ENCODE data around the gene ZNF613. TPM values are rescaled to one million over a fixed set of nuclear protein-coding genes. Genes with fewer than 3 reads are reported as not detected.
"Not testable (repeated sequence)": the region's sequence is repeated elsewhere in the genome, so short reads cannot be mapped to it uniquely, and the experiment has no call there.

Gene ZNF613
- total RNA-seq, 3 donors from 2014 or later (not counting 1 experiment from before 2014, with no cell fraction given) = 1.8 to 3.9 (median 2.5) TPM

DNA sequence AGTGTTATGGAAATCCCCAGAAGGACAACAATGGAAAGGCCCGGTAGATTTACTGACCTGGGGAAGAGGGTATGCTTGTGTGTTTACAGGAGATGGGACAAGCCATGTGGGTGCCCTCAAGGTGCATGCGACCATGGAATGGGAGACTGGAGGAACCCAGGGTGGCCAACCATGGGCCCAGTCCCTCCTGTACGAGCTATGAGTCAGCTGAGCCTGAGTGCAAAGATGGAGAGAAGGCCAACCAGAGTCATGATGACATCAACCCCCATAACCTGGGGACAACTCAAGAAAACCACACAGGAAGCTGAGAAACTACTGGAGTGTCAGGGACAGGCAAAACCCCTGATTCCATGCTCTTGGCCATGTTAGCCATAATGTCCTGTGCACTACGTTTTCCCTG is 51.6 kb downstream of the ZNF613 start:
- ATAC-seq (no peak), DNase-seq (no peak)
- peaks cover 55% of the 10 kb centered on the region for H3K36me3 Mint-ChIP-seq
- peaks cover 75% of the 10 kb centered on the region for H3K9me3 ChIP-seq (ENCODE audit: control insufficient read depth, insufficient read depth, low read length)
- no peak overlapping the region for H3K27ac ChIP-seq (ENCODE audit: low read length)
- WGBS (ENCODE audit: insufficient coverage) = 97% methylated on average over 4 of the region's 4 CpGs
- TF ChIP-seq, protein P1, sequence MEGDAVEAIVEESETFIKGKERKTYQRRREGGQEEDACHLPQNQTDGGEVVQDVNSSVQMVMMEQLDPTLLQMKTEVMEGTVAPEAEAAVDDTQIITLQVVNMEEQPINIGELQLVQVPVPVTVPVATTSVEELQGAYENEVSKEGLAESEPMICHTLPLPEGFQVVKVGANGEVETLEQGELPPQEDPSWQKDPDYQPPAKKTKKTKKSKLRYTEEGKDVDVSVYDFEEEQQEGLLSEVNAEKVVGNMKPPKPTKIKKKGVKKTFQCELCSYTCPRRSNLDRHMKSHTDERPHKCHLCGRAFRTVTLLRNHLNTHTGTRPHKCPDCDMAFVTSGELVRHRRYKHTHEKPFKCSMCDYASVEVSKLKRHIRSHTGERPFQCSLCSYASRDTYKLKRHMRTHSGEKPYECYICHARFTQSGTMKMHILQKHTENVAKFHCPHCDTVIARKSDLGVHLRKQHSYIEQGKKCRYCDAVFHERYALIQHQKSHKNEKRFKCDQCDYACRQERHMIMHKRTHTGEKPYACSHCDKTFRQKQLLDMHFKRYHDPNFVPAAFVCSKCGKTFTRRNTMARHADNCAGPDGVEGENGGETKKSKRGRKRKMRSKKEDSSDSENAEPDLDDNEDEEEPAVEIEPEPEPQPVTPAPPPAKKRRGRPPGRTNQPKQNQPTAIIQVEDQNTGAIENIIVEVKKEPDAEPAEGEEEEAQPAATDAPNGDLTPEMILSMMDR (IDR thresholded peaks at IDR 0.05) = no peak
- intact Hi-C loops (cut with micrococcal nuclease) = no loop called here
- peaks cover 28% of the 10 kb centered on the region for H3K36me3 ChIP-seq (ENCODE audit: control insufficient read depth, insufficient read depth, low read length)
- H3K4me1 ChIP-seq (ENCODE audit: control insufficient read depth, insufficient read depth, low read length) = no peaks in the 10 kb centered on the region
- H3K27me3 Mint-ChIP-seq (ENCODE audit: low read depth in 2 of 2) = no peaks in the 10 kb centered on the region
- peaks cover 10 to 26% of the 10 kb centered on the region in 2 donors for H3K9me3 Mint-ChIP-seq
- H3K27me3 ChIP-seq (ENCODE audit: control insufficient read depth, insufficient read depth, low read length) = no peaks in the 10 kb centered on the region
- H3K27ac Mint-ChIP-seq = no peak overlapping the region
- no peak overlapping the region for H3K4me3 ChIP-seq (ENCODE audit: low read length)
- no peak overlapping the region for H3K4me3 Mint-ChIP-seq
- peaks cover 5 to 10% of the 10 kb centered on the region in 2 donors for H3K4me1 Mint-ChIP-seq

DNA sequence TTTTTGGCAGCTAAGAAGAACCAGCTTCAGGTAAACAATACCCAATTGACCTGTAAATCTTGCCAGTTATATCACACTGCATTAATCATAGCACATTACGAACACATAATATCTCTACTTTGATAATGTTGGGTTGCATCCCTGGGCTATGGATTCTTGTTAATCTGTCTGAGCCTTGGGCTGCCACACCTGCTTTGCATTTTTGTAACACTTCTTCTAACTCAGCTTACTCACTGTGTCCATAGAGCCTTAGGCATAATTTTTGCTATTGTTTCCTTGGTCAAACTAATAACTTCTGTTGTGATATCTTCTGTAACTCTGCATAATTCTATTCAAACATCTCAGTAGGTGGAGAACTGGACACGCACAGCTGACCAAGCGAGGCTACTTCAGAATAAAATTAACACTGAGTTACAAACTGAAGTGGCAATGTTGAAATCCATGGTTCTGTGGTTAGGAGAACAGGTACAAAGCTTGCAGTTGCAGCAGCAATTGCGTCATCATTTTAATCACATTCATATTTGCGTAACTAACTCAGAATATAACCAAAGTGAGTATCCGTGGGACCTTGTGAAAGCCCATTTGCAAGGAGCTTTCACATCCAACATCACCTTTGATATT is 53.0 kb downstream of the ZNF613 start:
- no peak overlapping the region for H3K27ac Mint-ChIP-seq
- no peak overlapping the region for H3K4me3 Mint-ChIP-seq
- TF ChIP-seq, protein P1 (IDR thresholded peaks at IDR 0.05) = no peak
- no peak overlapping the region for H3K4me3 ChIP-seq (ENCODE audit: low read length)
- no peak overlapping the region for H3K27ac ChIP-seq (ENCODE audit: low read length)
- intact Hi-C loops (cut with micrococcal nuclease) = no loop called here
- H3K27me3 Mint-ChIP-seq (ENCODE audit: low read depth in 2 of 2) = no peaks in the 10 kb centered on the region
- H3K9me3 Mint-ChIP-seq = peaks cover 10 to 23% of the 10 kb centered on the region in 2 donors
- H3K9me3 ChIP-seq (ENCODE audit: control insufficient read depth, insufficient read depth, low read length) = peaks cover 67% of the 10 kb centered on the region
- peaks cover 18% of the 10 kb centered on the region for H3K36me3 ChIP-seq (ENCODE audit: control insufficient read depth, insufficient read depth, low read length)
- peaks cover 5 to 10% of the 10 kb centered on the region in 2 donors for H3K4me1 Mint-ChIP-seq
- 96% methylated on average over 6 of the region's 6 CpGs for WGBS (ENCODE audit: insufficient coverage)
- ATAC-seq (no peak), DNase-seq (no peak)
- no peaks in the 10 kb centered on the region for H3K4me1 ChIP-seq (ENCODE audit: control insufficient read depth, insufficient read depth, low read length)
- H3K36me3 Mint-ChIP-seq = peaks cover 45% of the 10 kb centered on the region
- H3K27me3 ChIP-seq (ENCODE audit: control insufficient read depth, insufficient read depth, low read length) = no peaks in the 10 kb centered on the region

DNA sequence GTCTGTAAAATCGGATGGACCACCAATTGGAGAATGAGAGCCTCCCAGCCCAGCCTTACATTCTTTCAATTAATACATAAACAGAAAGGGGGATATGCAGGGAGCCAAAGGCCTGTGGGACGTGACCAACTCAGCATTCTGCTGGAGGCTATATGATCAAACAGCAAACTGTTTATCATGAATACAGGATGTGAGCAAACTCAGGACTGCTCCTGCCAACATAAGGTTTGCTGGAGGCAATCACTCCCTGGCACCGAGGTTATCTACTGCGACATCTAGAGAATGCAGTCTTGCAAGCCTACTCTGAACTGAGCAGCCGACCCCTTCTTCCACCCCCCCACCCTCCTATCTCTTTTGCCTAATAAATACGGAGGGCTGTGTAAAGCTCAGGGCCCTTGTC is 53.7 kb downstream of the ZNF613 start:
- H3K4me1 ChIP-seq (ENCODE audit: control insufficient read depth, insufficient read depth, low read length); H3K4me3 Mint-ChIP-seq; H3K27me3 Mint-ChIP-seq (ENCODE audit: low read depth in 2 of 2); ATAC-seq; H3K4me3 ChIP-seq (ENCODE audit: low read length); intact Hi-C loops (cut with micrococcal nuclease); H3K27ac ChIP-seq (ENCODE audit: low read length); H3K27me3 ChIP-seq (ENCODE audit: control insufficient read depth, insufficient read depth, low read length); DNase-seq; H3K27ac Mint-ChIP-seq: not testable (repeated sequence)
- H3K9me3 ChIP-seq (ENCODE audit: control insufficient read depth, insufficient read depth, low read length) = peaks cover 61% of the 10 kb centered on the region
- H3K4me1 Mint-ChIP-seq = peaks cover 6 to 10% of the 10 kb centered on the region in 2 donors
- peaks cover 18% of the 10 kb centered on the region for H3K36me3 ChIP-seq (ENCODE audit: control insufficient read depth, insufficient read depth, low read length)
- 98% methylated on average over 5 of the region's 6 CpGs for WGBS (ENCODE audit: insufficient coverage)
- H3K9me3 Mint-ChIP-seq = peaks cover 8 to 23% of the 10 kb centered on the region in 2 donors
- peaks cover 45% of the 10 kb centered on the region for H3K36me3 Mint-ChIP-seq

DNA sequence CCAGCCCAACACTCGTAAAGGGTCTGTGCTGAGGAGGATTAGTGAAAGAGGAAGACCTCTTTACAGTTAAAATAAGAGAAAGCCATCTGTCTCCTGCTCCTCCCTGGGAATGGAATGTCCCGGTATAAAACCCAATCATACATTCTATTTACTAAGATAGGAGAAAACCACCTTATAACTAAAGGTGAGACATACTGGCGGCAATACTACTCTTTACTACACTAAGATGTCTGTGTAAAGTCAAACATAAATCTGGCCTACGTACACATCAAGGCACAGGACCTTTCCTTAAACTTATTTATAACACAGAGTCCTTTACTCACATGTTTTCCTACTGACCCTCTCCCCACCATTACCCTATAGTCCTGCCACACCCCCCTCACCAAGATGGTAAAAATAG is 56.1 kb downstream of the ZNF613 start:
- TF ChIP-seq, protein P1 (IDR thresholded peaks at IDR 0.05) = no peak
- peaks cover 7 to 28% of the 10 kb centered on the region in 2 donors for H3K9me3 Mint-ChIP-seq
- WGBS (ENCODE audit: insufficient coverage) = 100% methylated on average over 3 of the region's 4 CpGs
- H3K27ac ChIP-seq (ENCODE audit: low read length) = no peak overlapping the region
- peaks cover 15% of the 10 kb centered on the region for H3K4me1 ChIP-seq (ENCODE audit: control insufficient read depth, insufficient read depth, low read length)
- no peak overlapping the region for H3K27ac Mint-ChIP-seq
- intact Hi-C loops (cut with micrococcal nuclease) = no loop called here
- ATAC-seq (no peak), DNase-seq (no peak)
- no peaks in the 10 kb centered on the region for H3K27me3 Mint-ChIP-seq (ENCODE audit: low read depth in 2 of 2)
- peaks cover 18% of the 10 kb centered on the region for H3K36me3 ChIP-seq (ENCODE audit: control insufficient read depth, insufficient read depth, low read length)
- H3K4me1 Mint-ChIP-seq = peaks cover 17 to 22% of the 10 kb centered on the region in 2 donors
- H3K9me3 ChIP-seq (ENCODE audit: control insufficient read depth, insufficient read depth, low read length) = peaks cover 54% of the 10 kb centered on the region
- peaks cover 43% of the 10 kb centered on the region for H3K36me3 Mint-ChIP-seq
- no peak overlapping the region for H3K4me3 ChIP-seq (ENCODE audit: low read length)
- H3K4me3 Mint-ChIP-seq = no peak overlapping the region
- H3K27me3 ChIP-seq (ENCODE audit: control insufficient read depth, insufficient read depth, low read length) = no peaks in the 10 kb centered on the region

Data from natural killer cell (primary cell).